Skeletal muscle cell (primary cell): Measurements from ENCODE around the gene STARD8.
"Not testable (repeated sequence)": the region's sequence is repeated elsewhere in the genome, so short reads cannot be mapped to it uniquely, and the experiment has no call there.

ENCODE experiments used
- DNase-seq: peaks from one replicate; pipeline ENCODE4 v3.0.0-alpha.2; 2010; ENCODE audit warnings: low read depth
- H3K4me3 ChIP-seq: 2 replicates; pipeline ENCODE4 v1.5.1; 2011; ENCODE audit warnings: low read depth, mild to moderate bottlenecking, control low read depth, low read length, moderate library complexity

STARD8 gene

GRCh38 chrX:68647156-68647957, at the start of gene STARD8:
TSS of gene STARD8 (plus strand) at chrX:68647666. CDS start at chrX:68647883, 217 bp downstream.
- DNase-seq, result no peak
- H3K4me3 ChIP-seq, result peak within 1 kb of the TSS; percentile 27

GRCh38 chrX:68598841-68599240, 48.6 kb upstream of the STARD8 start:
- no peak for DNase-seq
- no peak overlapping the region for H3K4me3 ChIP-seq

- no peak for DNase-seq
- no peak overlapping the region for H3K4me3 ChIP-seq
Observed at GRCh38 chrX:68599256-68600152, 48.0 kb upstream of the STARD8 start.

GRCh38 chrX:68604216-68604615, 43.2 kb upstream of the STARD8 start:
- H3K4me3 ChIP-seq, DNase-seq: not testable (repeated sequence)

- not testable (repeated sequence) for H3K4me3 ChIP-seq, DNase-seq
Observed at GRCh38 chrX:68614733-68615132, 32.7 kb upstream of the STARD8 start.

- no peak overlapping the region for H3K4me3 ChIP-seq
Observed at GRCh38 chrX:68627986-68628385, 19.5 kb upstream of the STARD8 start.

GRCh38 chrX:68629936-68630335, 17.5 kb upstream of the STARD8 start:
- not testable (repeated sequence) for H3K4me3 ChIP-seq, DNase-seq

More at GRCh38 chrX:68627986-68628385, 19.5 kb upstream of the STARD8 start:
- no peak for DNase-seq

- no peak overlapping the region for H3K4me3 ChIP-seq
- no peak for DNase-seq
Observed at GRCh38 chrX:68631336-68631735, 16.1 kb upstream of the STARD8 start.

- no peak for DNase-seq
- H3K4me3 ChIP-seq, result no peak overlapping the region
Observed at GRCh38 chrX:68632491-68632890, 15.0 kb upstream of the STARD8 start.

GRCh38 chrX:68633981-68634380, 13.5 kb upstream of the STARD8 start:
- H3K4me3 ChIP-seq, result no peak overlapping the region
- no peak for DNase-seq

- no peak for DNase-seq
Observed at GRCh38 chrX:68634649-68635227, 12.7 kb upstream of the STARD8 start.

GRCh38 chrX:68640661-68641060, 6.8 kb upstream of the STARD8 start:
- DNase-seq, result no peak
- H3K4me3 ChIP-seq, result no peak overlapping the region

More at GRCh38 chrX:68634649-68635227, 12.7 kb upstream of the STARD8 start:
- H3K4me3 ChIP-seq, result no peak overlapping the region

- no peak for DNase-seq
- no peak overlapping the region for H3K4me3 ChIP-seq
Observed at GRCh38 chrX:68644861-68645260, 2.6 kb upstream of the STARD8 start.

- no peak for DNase-seq
Observed at GRCh38 chrX:68646421-68646820, 1.0 kb upstream of the STARD8 start.

GRCh38 chrX:68648960-68649359, 1.5 kb downstream of the STARD8 start:
- H3K4me3 ChIP-seq, result no peak overlapping the region
- DNase-seq, result no peak

More at GRCh38 chrX:68646421-68646820, 1.0 kb upstream of the STARD8 start:
- H3K4me3 ChIP-seq, result no peak overlapping the region

- DNase-seq, result no peak
- no peak overlapping the region for H3K4me3 ChIP-seq
Observed at GRCh38 chrX:68650491-68650890, 3.0 kb downstream of the STARD8 start.

GRCh38 chrX:68651110-68651509, 3.6 kb downstream of the STARD8 start:
- no peak overlapping the region for H3K4me3 ChIP-seq
- no peak for DNase-seq

- H3K4me3 ChIP-seq, result no peak overlapping the region
- DNase-seq, result no peak
Observed at GRCh38 chrX:68652326-68653170, 5.1 kb downstream of the STARD8 start.

- no peak for DNase-seq
- H3K4me3 ChIP-seq, result no peak overlapping the region
Observed at GRCh38 chrX:68654693-68655092, 7.2 kb downstream of the STARD8 start.
